C4-2B (cell line): ENCODE results near the gene RAD21L1.

ENCODE experiments used
- CTCF ChIP-seq: fragments of 450-650 bp; conservative IDR thresholded peaks from 2 replicates; pipeline ENCODE4 v1.5.1; 2017; ENCODE audit warnings: mild to moderate bottlenecking
- ZFX ChIP-seq: fragments of 450-650 bp; IDR thresholded peaks from 2 replicates; pipeline ENCODE4 v1.6.1; 2017

GRCh38 chr20:1296117-1296610, 70.3 kb downstream of the RAD21L1 start:
- TF ChIP-seq CTCF (no peak), ZFX (no peak)
